Tongue (tissue), 2 donors: ENCODE measurements around the gene BUB1B. TPM values are rescaled to one million over a fixed set of nuclear protein-coding genes. Genes with fewer than 3 reads are reported as not detected.
A peak's percentile ranks its signal among the peaks of the same experiment; 100 is the strongest.
"Not testable (repeated sequence)": the region's sequence is repeated elsewhere in the genome, so short reads cannot be mapped to it uniquely, and the experiment has no call there.

Experiments used
- DNase-seq: peaks from one replicate; pipeline ENCODE4 v3.0.0-alpha.2; 2015
- total RNA-seq: library from RNA; depleted of rRNA; stranded (reverse); fragments of >200 nt; gene quantifications from one replicate; pipeline ENCODE4 v1.2.3, GENCODE V29; 2014

Gene BUB1B
- 26.4 TPM for total RNA-seq

DNA sequence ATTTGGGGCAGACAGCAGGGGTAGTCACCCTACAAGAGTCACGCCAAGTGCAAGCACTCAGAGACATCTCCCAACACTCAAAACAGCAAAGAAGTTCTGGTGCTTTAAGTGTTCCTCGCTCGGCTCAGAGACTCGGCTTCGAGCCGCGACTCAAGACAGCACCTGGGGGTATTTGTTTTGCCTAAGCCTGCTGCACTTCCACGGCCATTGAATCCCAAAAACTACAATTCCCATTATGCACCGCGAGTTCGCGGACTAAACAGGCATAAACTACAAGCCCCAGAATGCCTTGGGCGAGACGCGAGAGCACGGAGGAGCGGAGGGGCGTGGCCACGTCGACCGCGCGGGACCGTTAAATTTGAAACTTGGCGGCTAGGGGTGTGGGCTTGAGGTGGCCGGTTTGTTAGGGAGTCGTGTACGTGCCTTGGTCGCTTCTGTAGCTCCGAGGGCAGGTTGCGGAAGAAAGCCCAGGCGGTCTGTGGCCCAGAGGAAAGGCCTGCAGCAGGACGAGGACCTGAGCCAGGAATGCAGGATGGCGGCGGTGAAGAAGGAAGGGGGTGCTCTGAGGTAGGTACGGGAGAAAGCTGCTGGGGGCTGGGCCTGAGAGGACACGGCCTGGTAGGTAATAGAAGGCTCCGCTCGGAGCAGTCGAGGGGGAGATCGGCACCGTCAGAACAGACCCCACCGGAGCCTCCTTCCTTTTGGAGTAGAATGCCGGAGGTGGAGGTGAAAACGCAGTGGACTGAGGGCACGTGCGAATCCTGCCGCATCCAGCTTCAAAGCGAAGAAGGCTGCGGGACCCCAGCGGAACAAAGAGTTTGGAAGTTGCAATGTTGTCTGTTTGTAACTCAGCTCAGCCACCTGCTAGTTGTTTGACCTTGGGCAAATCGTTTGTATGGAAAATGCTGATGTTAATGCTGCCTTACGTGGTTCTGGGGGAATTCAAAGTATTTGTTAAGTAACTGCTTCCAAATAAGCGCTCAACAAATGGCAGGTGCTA lies at the start of gene BUB1B:
Gene BUB1B, plus strand, starts transcription at position 381 of the 1,000 bp plus-strand sequence. Its CDS starts 152 bp downstream, at position 533.
- DNase-seq = peak; percentile 98

DNA sequence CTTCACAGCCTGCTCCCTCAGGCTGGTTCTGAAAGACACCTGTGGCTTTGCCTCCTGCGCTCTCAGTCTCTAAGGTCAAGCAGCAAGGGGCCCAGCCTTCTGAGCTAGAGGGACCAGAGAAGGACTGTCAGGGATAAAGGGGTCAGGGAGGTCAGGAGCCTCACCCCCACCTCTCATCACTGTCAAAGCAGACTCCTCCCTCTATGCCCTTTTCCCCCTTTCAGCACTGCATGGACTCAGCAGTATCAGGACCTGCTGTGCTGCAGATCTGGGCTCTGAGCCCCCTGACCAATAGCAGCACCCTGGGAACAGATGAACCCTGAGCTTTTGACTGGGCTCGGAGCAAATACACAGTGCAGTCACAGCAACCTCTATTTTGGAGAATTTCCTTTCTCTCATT lies 49.0 kb upstream of the BUB1B start:
- no peak for DNase-seq

- no peak for DNase-seq
These were observed 48.1 kb upstream of the BUB1B start for GRCh38 chr15:40112789-40113188.

GRCh38 chr15:40114218-40114617 lies 46.7 kb upstream of the BUB1B start:
- DNase-seq = peak; percentile 1

GRCh38 chr15:40115106-40115505 lies 45.8 kb upstream of the BUB1B start:
- DNase-seq = not testable (repeated sequence)

- no peak for DNase-seq
These were observed 45.2 kb upstream of the BUB1B start for GRCh38 chr15:40115670-40116093.

DNA sequence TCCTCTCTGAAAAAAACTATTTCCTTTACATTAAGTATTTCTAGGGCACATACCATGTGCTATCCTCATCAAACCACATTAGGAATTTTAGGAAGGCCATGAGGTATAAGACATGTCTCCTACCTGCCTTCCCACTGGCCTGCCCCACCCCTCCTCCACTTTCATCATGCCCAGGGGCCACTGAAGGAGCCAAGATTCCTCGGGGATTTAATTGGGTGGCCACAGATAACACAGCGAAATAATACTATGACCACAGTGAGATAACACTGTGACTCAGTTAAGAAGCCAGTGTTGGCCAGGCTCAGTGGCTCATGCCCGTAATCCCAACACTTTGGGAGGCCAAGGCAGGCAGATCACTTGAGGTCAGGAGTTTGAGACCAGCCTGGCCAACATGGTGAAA lies 42.4 kb upstream of the BUB1B start:
- no peak for DNase-seq

- DNase-seq = no peak
These were observed 38.8 kb upstream of the BUB1B start for GRCh38 chr15:40121911-40122638.

DNA sequence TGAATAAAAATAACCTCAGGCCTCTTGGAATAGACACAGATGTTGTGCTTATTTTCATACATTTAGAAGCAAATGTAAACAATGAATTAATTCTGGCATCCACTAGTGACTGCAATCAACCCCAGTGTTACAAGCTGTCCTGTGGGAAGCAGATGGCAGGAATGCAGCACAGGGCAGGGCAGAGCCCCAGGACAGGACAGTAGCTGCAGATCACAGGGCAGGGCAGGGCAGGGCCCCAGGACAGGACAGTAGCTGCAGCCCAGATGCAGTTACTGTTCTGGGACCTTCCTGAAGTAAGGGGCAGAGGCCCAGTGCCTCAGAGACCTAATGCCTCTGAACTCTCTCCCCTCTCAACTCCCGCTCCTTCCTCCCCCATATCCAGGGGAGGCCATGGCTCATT lies 37.9 kb upstream of the BUB1B start:
- not testable (repeated sequence) for DNase-seq

- DNase-seq = not testable (repeated sequence)
These were observed 37.0 kb upstream of the BUB1B start for GRCh38 chr15:40123863-40124262.

GRCh38 chr15:40124333-40124732 lies 36.5 kb upstream of the BUB1B start:
- not testable (repeated sequence) for DNase-seq

- DNase-seq = not testable (repeated sequence)
These were observed 36.0 kb upstream of the BUB1B start for GRCh38 chr15:40124807-40125285.

GRCh38 chr15:40125950-40126349 lies 34.9 kb upstream of the BUB1B start:
- no peak for DNase-seq

DNA sequence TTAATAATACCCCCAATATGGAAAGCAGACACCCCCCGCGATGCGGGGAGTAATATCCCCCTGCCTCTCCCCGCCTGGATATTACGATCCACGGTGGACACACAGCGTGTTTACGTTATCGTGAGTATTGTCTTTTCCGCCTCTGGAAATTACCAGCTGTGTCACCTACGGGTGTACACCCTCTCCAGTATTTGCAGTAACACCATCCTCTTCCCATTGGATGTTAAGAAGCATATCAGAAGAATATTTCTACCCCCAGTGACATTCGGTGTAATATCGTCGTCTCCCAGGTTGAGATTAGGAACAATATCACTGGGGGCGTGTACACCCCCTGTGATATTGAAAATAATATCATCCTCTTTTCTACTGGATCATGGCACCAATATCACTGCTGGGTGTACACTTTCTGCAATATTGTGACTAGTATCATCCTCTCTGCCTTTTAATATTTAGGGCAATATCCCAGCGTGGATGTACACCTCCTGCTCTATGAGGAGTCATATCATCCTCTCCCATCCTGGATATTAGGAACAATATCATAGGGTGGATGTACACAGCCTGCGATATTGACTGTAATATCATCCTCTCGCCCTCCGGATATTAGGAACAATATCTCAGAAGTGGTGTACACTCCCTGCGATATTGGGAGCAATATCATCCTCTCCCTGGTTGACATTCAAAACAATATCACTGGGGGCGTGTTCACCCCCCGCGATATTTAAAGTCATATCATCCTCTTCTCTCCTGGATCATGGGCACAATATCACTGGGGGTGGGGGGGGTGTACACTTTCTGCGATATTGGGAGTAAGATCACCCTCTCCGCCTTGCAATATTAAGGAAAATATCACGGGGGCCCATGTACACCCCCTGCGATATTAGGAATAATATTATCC lies 31.9 kb upstream of the BUB1B start:
- DNase-seq = no peak

- DNase-seq = no peak
These were observed 30.8 kb upstream of the BUB1B start for GRCh38 chr15:40130118-40130517.

GRCh38 chr15:40130799-40131502 lies 29.9 kb upstream of the BUB1B start:
- DNase-seq = no peak

DNA sequence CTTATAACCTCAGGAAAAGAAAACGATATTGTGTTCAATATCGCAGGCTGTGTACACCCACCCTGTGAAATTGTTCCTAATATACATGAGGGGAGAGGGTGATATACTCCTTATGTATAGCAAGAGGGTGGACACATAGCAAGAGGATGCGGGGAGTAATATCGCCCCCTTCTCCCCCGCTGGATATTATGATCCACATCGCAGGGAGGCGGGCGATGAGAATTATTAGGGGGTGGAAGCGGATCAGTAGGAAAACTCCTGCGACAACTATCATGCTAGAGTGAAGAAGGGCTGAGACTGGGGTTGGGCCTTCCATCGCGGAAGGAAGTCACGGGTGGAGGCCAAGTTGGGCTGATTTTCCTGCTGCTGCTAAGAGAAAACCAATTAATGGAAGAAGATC lies 27.3 kb upstream of the BUB1B start:
- DNase-seq = no peak

DNA sequence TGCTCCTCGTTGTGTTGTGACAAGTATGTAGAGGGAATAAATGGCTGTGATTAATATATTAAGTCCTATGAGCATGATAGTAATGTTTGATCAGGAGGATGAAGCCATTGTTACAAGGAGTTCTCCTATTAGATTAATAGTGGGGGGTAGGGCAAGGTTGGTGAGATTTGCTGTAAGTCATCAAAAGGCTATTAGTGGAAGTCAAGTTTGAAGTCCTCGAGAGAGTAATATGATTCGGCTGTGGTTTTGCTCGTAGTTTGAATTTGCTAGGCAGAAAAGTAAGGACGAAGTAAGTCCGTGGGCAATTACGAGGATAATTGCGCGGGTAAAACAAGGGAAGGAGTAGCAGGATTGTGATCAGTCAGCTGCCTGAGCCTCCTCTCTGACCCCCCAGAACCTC lies 26.0 kb upstream of the BUB1B start:
- DNase-seq = no peak

DNA sequence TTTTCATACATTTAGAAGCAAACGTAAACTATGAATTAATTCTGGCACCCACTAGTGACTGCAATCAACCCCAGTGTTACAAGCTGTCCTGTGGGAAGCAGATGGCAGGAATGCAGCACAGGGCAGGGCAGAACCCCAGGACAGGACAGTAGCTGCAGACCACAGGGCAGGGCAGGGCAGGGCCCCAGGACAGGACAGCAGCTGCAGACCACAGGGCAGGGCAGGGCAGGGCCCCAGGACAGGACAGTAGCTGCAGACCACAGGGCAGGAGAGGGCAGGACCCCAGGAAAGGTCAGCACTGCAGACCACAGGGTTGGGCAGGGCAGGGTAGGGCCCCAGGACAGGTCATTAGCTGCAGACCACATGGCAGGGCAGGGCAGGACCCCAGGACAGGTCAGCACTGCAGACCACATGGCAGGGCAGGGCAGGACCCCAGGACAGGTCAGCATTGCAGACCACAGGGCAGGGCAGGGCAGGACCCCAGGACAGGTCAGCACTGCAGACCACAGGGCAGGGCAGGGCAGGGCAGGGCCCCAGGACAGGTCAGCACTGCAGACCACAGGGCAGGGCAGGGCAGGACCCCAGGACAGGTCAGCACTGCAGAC lies 24.9 kb upstream of the BUB1B start:
- DNase-seq = not testable (repeated sequence)

DNA sequence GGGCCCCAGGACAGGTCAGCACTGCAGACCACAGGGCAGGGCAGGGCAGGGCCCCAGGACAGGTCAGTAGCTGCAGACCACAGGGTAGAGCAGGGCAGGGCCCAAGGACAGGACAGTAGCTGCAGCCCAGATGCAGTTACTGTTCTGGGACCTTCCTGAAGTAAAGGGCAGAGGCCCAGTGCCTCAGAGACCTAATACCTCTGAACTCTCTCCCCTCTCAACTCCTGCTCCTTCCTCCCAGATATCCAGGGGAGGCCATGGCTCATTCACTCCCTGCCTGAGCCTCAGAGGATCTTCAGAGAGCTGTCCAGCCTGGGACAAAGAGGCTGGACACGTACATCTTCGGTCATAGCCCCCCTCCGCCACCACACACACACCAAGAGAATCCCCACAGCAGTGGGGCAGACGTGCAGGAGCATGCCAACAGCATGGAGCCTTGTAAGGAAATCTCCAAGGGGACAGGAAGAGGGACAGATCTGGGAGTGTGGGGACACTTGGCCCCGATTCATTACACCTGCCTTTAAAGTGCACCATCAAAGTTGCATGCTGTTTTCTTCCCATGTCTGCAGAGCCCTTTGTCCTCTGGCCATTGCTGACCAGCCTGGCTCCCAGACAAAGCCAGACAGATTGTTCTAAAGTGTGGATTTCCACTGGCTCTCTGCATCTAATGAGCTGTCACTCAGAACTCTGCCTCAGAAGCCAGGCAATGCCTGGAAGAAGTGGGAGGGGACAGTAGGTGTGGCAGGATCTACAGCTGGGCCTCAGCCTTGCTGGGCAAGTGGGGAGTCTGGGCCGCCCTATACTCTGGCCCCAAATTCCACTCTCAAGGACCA lies 24.2 kb upstream of the BUB1B start:
- DNase-seq = no peak
